Activated gamma-delta T cell treated with Interleukin-2 at 50 U/mL for 16 hours (primary cell): ENCODE measurements around the gene NAXE.
"Not testable (repeated sequence)": the region's sequence is repeated elsewhere in the genome, so short reads cannot be mapped to it uniquely, and the experiment has no call there.

Experiments used
- DNase-seq: peaks from one replicate; pipeline ENCODE4 v3.0.0-alpha.2; 2020

The NAXE gene

GRCh38 chr1:156591432-156592157 lies at the start of gene NAXE:
Gene NAXE, plus strand, starts transcription at chr1:156591776. Its CDS starts 29 bp downstream, at chr1:156591805.
- DNase-seq = peak; percentile 63

GRCh38 chr1:156543066-156543465 lies 48.5 kb upstream of the NAXE start:
- DNase-seq = no peak

GRCh38 chr1:156544592-156545102 lies 46.9 kb upstream of the NAXE start:
- no peak for DNase-seq

- no peak for DNase-seq
Observed at GRCh38 chr1:156546267-156546666, 45.3 kb upstream of the NAXE start.

DNA sequence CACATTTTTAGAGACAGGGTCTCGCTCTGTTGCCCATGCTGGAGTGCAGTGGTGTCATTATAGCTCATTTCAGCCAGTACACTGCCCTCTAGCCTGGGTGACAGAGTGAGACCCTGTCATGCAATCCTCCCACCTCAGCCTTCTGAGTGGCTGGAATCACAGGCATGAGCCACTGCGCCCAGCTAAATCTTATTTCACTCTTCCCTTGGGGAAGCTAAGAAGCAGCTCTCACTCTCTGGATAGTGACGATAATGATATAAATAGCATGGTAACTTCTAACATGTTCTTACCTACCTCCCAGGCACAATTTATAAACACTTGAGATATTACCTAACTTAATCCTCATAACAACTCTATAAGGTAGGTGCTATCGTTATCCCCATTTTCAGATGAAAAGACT lies 44.1 kb upstream of the NAXE start:
- no peak for DNase-seq

GRCh38 chr1:156547982-156548381 lies 43.6 kb upstream of the NAXE start:
- DNase-seq = no peak

DNA sequence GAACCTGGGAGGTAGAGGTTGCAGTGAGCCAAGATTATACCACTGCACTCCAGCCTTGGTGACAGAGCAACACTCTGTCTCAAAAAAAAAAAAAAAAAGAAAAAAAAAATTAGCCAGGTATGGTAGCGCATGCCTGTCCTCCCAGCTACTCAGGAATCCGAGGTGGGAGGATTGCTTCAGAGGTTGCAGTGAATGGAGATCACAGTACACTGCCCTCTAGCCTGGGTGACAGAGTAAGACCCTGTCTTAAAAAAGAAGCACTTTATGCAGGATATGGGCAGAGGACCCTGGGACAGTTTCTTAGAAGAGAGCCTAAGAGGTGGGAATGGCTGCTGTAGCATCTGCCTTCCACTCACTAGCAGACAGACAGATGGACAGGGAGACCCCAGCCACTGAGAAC lies 42.2 kb upstream of the NAXE start:
- DNase-seq = no peak

DNA sequence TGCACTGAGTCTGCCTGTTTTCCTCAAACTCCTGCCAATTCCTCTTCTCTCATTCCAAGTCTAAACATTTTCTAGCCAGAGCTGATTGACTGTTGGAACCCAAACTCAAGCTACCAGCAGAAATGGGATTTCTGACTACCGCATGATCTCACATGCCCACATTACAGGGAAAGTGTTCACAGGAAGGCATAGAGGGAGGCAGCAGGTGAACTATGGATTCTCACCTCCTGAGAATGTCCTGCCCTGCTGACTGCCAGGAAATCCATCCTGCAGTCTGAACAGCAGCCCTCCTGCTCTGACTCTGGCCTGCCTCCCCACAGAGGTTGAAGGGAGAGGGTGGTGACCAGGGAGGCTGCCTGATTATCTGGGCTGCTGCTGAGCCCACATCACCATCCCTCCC lies 41.7 kb upstream of the NAXE start:
- no peak for DNase-seq

- no peak for DNase-seq
Observed at GRCh38 chr1:156550346-156550745, 41.2 kb upstream of the NAXE start.

GRCh38 chr1:156551066-156551643 lies 40.4 kb upstream of the NAXE start:
- DNase-seq = no peak

DNA sequence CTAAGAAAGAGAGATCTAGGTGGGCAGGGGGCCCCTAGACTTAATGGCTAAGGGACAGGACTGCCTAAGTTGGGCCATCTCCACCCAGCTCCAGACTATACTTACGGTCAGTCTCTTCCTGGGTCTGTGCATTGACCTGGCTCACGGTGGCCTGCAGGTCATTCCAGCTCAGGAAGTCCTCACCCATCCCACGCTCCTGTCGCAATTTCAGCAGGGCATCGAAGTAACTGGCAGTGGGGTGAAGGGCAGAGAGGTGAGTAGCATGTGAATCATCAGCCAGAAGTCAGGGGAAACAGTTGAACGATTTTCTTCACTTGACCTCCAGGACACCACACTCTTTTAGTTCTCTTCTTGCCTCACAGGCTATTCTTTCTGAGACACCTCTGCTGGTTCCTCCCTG lies 39.7 kb upstream of the NAXE start:
- DNase-seq = no peak

DNA sequence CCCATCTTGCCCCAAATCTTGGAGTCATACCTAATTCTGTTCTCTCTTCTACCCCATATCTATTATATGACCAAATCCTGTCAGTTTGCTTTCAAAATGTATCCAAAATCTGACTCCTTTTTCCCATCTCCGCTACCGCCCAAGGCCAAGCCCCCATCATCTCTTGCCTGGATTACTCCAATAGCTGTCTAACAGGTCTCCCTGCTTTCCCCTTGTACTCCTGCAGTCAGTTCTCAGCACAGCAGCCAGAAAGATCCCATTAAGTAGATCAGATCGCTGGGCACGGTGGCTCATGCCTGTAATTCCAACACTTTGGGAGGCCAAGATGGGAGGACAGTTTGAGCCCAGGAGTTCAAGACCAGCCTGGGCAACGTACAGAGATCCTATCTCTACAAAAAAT lies 39.1 kb upstream of the NAXE start:
- DNase-seq = no peak

GRCh38 chr1:156552937-156553336 lies 38.6 kb upstream of the NAXE start:
- DNase-seq = not testable (repeated sequence)

DNA sequence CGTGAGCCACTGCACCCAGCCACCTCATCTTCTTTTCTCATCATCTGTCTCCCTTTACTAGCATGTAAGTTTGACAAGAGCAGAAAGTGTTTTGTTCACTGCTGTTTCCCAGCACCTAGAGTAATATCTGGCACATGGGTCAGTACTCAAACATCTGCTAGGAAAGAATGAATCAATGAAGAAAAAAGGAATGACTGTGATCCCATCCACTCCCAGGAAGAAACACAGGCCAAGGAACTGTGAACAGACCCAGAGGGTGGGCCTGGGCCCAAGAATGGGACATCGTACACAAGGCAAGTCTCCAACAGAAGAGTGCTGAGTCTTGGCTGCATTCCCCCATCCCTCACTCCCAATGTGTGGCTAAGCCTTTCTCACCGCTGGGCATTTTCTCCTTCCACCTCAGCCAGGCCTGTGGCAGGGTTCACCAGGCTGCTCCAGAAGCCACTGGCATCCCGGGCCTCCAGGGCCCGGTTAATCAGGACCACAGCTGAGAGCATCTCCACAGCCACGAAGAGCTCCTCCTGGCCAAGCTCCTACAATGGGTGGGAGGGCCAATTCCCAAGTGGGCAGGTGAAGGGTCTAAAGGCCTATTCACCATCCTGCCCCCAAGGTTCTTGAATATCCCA lies 37.6 kb upstream of the NAXE start:
- no peak for DNase-seq

- no peak for DNase-seq
Observed at GRCh38 chr1:156554971-156555370, 36.6 kb upstream of the NAXE start.

- DNase-seq = no peak
Observed at GRCh38 chr1:156555715-156556114, 35.9 kb upstream of the NAXE start.

DNA sequence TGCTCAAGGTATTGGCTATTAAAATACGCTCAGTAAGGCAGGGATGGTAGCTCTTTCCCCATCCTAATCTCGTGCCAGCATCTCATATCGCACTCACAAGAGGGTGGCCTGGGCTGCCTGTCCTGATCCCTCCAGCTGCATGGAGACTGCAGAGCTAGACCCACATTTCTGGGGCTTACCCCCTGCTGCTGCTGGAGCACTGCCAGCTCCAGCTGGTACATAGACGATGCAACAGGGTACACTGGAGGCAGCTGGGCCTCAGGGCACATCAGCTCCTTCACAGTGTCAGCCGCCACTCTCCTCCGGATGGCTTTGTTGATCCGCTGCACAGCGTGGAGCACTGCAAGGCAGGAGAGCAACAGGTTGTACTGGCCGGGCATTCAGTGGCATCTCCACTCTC lies 35.2 kb upstream of the NAXE start:
- DNase-seq = no peak

DNA sequence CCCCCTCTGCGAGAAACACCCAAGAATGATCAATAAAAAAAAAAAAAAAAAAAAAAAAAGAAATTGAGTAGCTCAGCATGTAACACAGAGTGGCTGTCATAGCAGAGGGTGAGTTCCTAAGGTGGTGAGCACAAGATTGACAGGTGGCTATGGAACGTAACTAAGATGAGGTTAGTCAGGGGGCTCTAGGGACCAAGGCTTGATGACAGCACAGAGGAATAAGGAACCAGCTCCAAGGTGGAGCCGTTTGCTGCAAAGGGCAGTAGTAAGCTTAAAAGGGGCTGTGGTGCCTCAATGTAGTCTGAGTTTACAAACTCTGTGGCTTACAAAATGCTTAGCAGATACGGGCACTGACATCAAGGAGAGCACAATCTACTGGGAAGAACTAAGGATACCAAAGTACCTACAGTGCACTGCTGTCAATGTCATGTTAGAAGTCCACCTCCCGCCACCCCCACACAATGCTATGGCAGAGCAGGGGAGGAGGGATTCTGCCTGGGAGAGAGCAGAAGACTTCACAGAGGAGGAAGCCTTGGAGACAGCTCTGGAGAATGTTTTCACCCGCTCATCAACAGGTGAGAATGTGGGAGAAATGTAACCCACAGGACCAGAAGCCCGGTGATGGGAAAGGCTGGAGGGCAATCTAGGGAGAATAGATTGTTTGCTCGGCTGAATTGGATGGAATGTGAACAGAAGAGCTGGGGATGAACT lies 32.3 kb upstream of the NAXE start:
- DNase-seq = no peak

DNA sequence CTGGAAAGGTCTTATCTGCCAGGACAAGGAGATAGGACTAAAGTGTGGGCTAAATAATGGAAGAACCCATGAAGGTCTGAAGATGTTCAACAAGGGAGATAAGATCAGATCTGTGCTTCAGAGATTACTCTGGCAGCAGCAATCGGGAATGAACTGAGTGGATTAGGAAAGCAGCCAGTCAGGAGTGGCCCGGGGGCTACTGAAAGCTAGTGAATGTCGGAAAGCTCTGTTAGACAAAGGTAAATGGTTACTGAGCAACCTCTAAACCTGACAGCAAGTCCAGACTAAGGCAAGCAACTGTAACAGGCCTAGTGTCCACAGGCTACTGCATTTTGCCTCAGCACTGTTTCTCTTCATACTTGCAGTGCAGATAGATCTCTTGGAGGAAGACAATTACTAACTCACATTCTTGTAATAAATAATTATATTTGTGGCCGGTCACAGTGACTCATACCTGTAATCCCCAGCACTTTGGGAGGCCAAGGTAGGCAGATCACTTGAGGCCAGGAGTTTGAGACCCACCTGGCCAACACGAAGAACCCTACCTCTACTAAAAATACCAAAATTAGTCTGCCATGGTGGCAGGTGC lies 31.7 kb upstream of the NAXE start:
- DNase-seq = no peak

DNA sequence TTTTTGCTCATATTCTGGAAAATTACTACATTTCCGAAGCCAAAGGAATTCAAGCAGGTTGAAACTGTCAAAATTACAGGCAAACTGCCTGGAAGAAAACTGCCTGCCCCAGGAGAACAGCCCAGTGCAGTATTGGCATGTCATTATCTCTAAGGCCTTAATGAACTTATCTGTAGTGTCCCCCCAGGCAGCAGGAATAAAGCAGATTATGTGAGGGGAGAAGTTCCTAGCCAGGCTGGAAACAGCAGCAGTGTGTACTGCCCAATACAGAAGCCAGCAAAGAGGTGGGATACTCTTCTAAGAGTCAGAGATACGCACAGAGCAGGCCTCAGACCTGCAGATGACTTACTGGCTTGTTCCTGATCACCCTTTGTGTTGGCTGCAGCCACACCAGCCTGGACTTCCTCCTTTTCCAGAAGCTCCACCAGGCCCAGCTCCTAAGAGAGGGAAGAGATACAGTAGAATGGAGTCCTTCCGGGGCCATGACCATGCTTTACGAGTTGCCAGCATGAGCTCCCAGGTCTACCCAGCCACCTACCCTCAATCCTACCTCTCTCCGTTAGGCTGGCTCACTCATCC lies 30.9 kb upstream of the NAXE start:
- no peak for DNase-seq

DNA sequence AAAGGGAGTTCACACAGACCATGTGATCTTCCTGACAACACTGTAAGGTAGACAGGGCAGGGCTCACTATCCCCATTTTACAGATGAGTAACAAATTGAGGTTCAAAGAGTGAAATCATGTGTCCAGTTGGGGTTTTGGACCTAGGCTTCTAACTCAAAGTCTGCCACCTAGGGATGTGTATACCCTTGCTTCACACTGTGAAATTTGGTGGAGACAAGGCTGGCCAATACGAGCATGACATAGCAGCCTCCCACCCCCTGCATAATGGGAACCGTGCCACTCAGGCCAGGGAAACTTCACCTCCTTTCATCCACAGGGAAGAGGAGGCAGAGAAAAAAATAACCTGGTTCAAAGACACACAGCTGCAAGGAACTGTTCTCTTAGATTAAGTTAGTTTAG lies 26.1 kb upstream of the NAXE start:
- DNase-seq = no peak

DNA sequence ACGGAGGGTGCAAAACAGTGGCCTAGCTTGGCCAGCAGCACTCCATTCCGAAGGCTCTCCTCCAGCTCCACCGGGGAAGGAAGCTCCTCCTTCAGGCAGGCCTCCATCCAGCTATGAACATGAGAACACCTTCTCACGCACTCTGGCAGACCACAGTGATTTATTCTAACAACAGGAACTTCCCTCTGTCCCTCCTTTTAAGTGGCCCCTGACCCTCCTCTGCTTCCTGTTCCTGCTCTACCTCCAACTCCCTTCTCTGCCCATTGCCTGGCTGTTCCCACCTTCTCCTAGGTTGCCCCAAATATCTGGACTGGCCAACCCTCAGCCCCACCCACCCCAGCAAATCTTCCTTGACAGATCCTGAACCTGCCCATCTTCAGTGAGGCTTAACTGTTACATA lies 25.1 kb upstream of the NAXE start:
- DNase-seq = no peak
